ENCODE data around the gene STK11.

STK11 gene

DNA sequence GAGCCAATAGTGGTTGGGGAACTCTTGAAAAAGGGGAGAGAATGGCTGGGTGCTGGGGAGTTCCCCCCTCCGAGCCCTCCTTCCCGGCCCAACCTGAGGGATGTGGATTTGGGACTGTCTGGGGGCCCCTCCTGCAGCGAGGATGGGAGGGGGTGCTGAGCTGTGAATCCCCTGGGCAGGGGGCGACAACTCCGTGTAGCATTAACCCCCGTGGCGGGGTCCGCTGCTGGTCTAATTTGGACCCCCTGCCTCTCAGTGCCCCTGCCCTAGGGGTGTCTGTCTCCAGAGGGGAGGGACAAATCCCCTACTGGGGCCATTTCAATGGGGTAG lies 52.5 kb downstream of the STK11 start:
- Histone ChIP-seq H3K79me1 (ENCODE audit: low read depth, low read length) (peaks cover 32% of the 10 kb centered on the region), H3K23ac (ENCODE audit: low read depth, low read length, poor library complexity) (no peak overlapping the region), H2BK12ac (ENCODE audit: low read length) (no peak overlapping the region), H3K14ac (ENCODE audit: low read length) (no peak overlapping the region), H3K27me3 (ENCODE audit: control insufficient read depth in 3 of 3, insufficient read depth in 3 of 3, low read depth in 1 of 3, low read length in 3 of 3) (no peaks in the 10 kb centered on the region), H2BK120ac (ENCODE audit: low read depth, low read length) (no peak overlapping the region), H3K9me3 (replicated peaks in 1 of 2; ENCODE audit: control insufficient read depth in 2 of 2, insufficient read depth in 1 of 2, low read depth in 1 of 2, low read length in 2 of 2) (no peaks in the 10 kb centered on the region), H2BK15ac (ENCODE audit: low read length) (no peak overlapping the region), H3K4me1 (ENCODE audit: control insufficient read depth in 2 of 2, insufficient read depth in 1 of 2, low read depth in 1 of 2, low read length in 2 of 2) (peaks cover 36 to 53% of the 10 kb centered on the region in 2 donors), H3K36me3 (replicated peaks in 1 of 2; ENCODE audit: control insufficient read depth in 2 of 2, insufficient read depth in 2 of 2, low read length in 2 of 2) (peaks cover 42 to 63% of the 10 kb centered on the region in 2 donors), H3K4me2 (ENCODE audit: insufficient read depth, low read length, poor library complexity, severe bottlenecking) (no peak overlapping the region), H4K8ac (ENCODE audit: low read depth, low read length) (no peak overlapping the region), H3K4me3 (ENCODE audit: low read length in 2 of 2) (no peak overlapping the region), H4K91ac (ENCODE audit: low read depth, low read length, poor library complexity) (no peak overlapping the region), H2BK5ac (ENCODE audit: low read length) (no peak overlapping the region), H3K18ac (ENCODE audit: low read length) (no peak overlapping the region), H2AK5ac (ENCODE audit: low read depth, low read length) (no peak overlapping the region), H3K27ac (replicated peaks; ENCODE audit: low read length) (peak overlapping the region; percentile 56), H2AFZ (ENCODE audit: low read length) (no peak overlapping the region), H3K4ac (ENCODE audit: low read length) (no peak overlapping the region), H3K9ac (ENCODE audit: low read depth, low read length, poor library complexity) (no peak overlapping the region)
- no CpG with 5 or more reads among the region's 8 CpGs for WGBS, 2 donors (ENCODE audit: extremely low coverage in 2 of 2, insufficient read length in 2 of 2, insufficient replicate concordance in 1 of 2)
- no peak for DNase-seq (ENCODE audit: low spot score)

DNA sequence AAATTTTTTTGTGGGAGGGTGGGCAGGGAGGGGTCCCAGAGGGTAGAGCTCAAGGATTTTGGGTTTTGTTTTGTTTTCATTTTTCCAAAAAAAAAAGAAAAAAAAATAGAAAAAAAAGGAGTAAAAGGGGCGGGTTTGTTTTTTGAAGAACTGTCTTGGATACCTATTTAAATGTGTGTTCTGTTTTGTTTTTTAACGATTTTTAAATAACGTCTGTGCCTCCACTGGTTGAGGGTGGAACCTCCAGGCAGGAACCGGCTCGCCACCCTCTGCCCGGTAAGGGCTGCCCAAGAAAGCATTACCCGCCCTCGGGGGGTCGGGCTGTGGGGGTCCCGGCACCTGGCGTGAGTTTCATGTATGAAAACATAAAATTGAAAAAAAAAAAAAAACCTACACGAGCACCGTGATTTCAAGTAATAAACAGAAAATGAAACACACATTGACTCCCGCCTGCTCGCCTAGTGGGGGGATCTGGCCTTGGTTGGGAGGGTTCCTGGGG lies 53.2 kb downstream of the STK11 start:
- Histone ChIP-seq H2AK5ac (ENCODE audit: low read depth, low read length) (no peak overlapping the region), H3K79me1 (ENCODE audit: low read depth, low read length) (peaks cover 33% of the 10 kb centered on the region), H3K27ac (replicated peaks; ENCODE audit: low read length) (peak overlapping the region; percentile 66), H2BK5ac (ENCODE audit: low read length) (peak overlapping the region; percentile 83), H3K27me3 (ENCODE audit: control insufficient read depth in 3 of 3, insufficient read depth in 3 of 3, low read depth in 1 of 3, low read length in 3 of 3) (no peaks in the 10 kb centered on the region), H3K23ac (ENCODE audit: low read depth, low read length, poor library complexity) (peak overlapping the region; percentile 97), H4K8ac (ENCODE audit: low read depth, low read length) (no peak overlapping the region), H3K4me3 (ENCODE audit: low read length in 2 of 2) (no peak overlapping the region), H3K36me3 (replicated peaks in 1 of 2; ENCODE audit: control insufficient read depth in 2 of 2, insufficient read depth in 2 of 2, low read length in 2 of 2) (peaks cover 37 to 56% of the 10 kb centered on the region in 2 donors), H4K91ac (ENCODE audit: low read depth, low read length, poor library complexity) (no peak overlapping the region), H2AFZ (ENCODE audit: low read length) (no peak overlapping the region), H3K9ac (ENCODE audit: low read depth, low read length, poor library complexity) (no peak overlapping the region), H3K4ac (ENCODE audit: low read length) (no peak overlapping the region), H2BK120ac (ENCODE audit: low read depth, low read length) (no peak overlapping the region), H3K4me2 (ENCODE audit: insufficient read depth, low read length, poor library complexity, severe bottlenecking) (no peak overlapping the region), H2BK15ac (ENCODE audit: low read length) (peak overlapping the region; percentile 58), H3K14ac (ENCODE audit: low read length) (no peak overlapping the region), H3K4me1 (ENCODE audit: control insufficient read depth in 2 of 2, insufficient read depth in 1 of 2, low read depth in 1 of 2, low read length in 2 of 2) (peaks cover 39 to 52% of the 10 kb centered on the region in 2 donors), H3K9me3 (replicated peaks in 1 of 2; ENCODE audit: control insufficient read depth in 2 of 2, insufficient read depth in 1 of 2, low read depth in 1 of 2, low read length in 2 of 2) (no peaks in the 10 kb centered on the region), H2BK12ac (ENCODE audit: low read length) (no peak overlapping the region), H3K18ac (ENCODE audit: low read length) (no peak overlapping the region)
- WGBS, 2 donors (ENCODE audit: extremely low coverage in 2 of 2, insufficient read length in 2 of 2, insufficient replicate concordance in 1 of 2): no CpG with 5 or more reads among the region's 15 CpGs
- no peak for DNase-seq (ENCODE audit: low spot score)

DNA sequence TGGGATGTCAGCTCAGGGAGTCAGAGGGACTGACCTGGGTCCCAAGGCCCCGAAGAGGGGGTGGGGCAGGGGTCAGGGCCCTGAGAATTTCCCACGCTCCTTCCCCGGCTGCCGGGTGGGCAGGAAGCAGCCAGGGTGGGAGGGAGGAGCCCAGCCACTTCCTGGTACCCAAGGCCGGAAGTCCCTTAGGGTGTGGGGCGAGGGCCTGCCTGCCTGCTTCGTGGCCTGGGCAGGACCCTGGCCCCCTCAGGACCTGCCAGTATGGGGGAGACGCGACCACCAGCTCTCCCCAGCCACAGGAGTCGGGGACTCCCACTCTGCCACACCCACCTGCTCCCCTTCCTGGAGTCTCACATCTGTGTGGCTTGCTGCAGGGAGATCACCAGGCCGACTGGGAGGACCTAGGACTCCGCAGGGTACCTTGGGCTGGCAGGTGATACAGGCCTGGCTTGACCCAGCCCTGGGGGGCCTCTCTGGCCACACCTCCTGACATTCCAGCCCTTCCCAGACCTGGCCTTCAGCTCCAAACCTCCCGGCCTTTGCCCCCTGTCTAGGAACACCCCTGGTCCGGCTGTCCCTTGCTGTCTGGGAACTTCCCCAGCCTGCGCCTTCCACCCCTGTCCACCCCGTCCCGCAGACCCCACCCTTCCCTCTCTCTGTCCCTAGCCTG lies 53.8 kb downstream of the STK11 start:
- H3K27ac ChIP-seq (replicated peaks; ENCODE audit: low read length): peak overlapping the region; percentile 66
- peak overlapping the region; percentile 37 for H3K4ac ChIP-seq (ENCODE audit: low read length)
- peak overlapping the region; percentile 18 for H3K4me2 ChIP-seq (ENCODE audit: insufficient read depth, low read length, poor library complexity, severe bottlenecking)
- H4K8ac ChIP-seq (ENCODE audit: low read depth, low read length): peak overlapping the region; percentile 23
- H4K91ac ChIP-seq (ENCODE audit: low read depth, low read length, poor library complexity): no peak overlapping the region
- H3K9me3 ChIP-seq (replicated peaks in 1 of 2; ENCODE audit: control insufficient read depth in 2 of 2, insufficient read depth in 1 of 2, low read depth in 1 of 2, low read length in 2 of 2): no peaks in the 10 kb centered on the region
- DNase-seq (ENCODE audit: low spot score): no peak
- H3K9ac ChIP-seq (ENCODE audit: low read depth, low read length, poor library complexity): peak overlapping the region; percentile 77
- H3K27me3 ChIP-seq (ENCODE audit: control insufficient read depth in 3 of 3, insufficient read depth in 3 of 3, low read depth in 1 of 3, low read length in 3 of 3): no peaks in the 10 kb centered on the region
- H3K36me3 ChIP-seq (replicated peaks in 1 of 2; ENCODE audit: control insufficient read depth in 2 of 2, insufficient read depth in 2 of 2, low read length in 2 of 2): peaks cover 31 to 50% of the 10 kb centered on the region in 2 donors
- peak overlapping the region; percentile 83 for H2BK5ac ChIP-seq (ENCODE audit: low read length)
- no peak overlapping the region for H2AFZ ChIP-seq (ENCODE audit: low read length)
- peak overlapping the region; percentile 98 for H2BK12ac ChIP-seq (ENCODE audit: low read length)
- no peak overlapping the region for H3K14ac ChIP-seq (ENCODE audit: low read length)
- no peak overlapping the region for H3K4me3 ChIP-seq (ENCODE audit: low read length in 2 of 2)
- no CpG with 5 or more reads among the region's 17 CpGs for WGBS, 2 donors (ENCODE audit: extremely low coverage in 2 of 2, insufficient read length in 2 of 2, insufficient replicate concordance in 1 of 2)
- peaks cover 30% of the 10 kb centered on the region for H3K79me1 ChIP-seq (ENCODE audit: low read depth, low read length)
- peak overlapping the region; percentile 58 for H2BK15ac ChIP-seq (ENCODE audit: low read length)
- H3K4me1 ChIP-seq (ENCODE audit: control insufficient read depth in 2 of 2, insufficient read depth in 1 of 2, low read depth in 1 of 2, low read length in 2 of 2): peaks cover 39 to 53% of the 10 kb centered on the region in 2 donors
- H3K23ac ChIP-seq (ENCODE audit: low read depth, low read length, poor library complexity): peak overlapping the region; percentile 97
- H2BK120ac ChIP-seq (ENCODE audit: low read depth, low read length): peak overlapping the region; percentile 96
- peak overlapping the region; percentile 90 for H2AK5ac ChIP-seq (ENCODE audit: low read depth, low read length)
- H3K18ac ChIP-seq (ENCODE audit: low read length): peak overlapping the region; percentile 90

DNA sequence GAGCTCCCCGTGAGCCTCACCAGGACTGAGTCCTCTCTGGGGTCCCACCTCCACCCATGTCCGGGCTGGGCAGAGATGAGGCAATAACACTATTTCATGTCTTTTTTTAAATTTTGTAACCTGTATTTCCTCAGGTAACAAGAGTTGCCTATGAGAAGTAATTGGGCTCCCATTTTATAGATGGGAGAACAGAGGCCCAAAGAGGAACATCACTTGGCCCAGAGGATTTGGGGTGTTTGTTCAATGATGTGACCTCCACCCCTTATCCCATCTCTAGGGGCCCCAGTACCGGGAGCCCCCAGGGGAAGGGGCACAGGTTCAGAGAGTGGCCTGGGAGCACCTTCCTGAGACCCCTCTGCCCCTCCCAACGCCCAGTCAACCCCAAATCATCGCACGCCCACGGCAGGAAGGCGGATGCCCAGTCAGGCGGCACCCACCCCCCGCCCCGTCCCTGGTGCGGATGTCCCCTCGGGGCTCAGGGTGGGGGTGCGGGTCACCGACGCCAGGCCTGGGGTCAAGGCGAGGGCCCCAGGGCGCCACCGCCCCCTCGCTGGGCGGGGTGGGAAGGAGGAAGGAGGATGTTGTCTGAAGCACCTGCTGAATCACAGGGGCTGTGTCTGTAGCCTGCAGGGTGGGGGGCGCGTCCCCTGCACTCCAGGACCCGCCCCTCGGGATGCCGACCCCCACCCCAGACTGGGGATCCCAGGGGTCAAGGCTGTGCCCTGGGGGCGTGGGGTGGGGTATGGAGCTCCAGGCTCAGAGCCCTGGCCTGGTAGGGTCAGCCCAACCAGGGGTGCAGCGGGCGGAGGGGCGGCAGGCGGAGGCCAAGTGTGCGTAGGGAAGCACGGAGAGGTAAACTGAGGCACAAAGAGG lies 54.5 kb downstream of the STK11 start:
- Histone ChIP-seq H3K14ac (ENCODE audit: low read length) (peak overlapping the region; percentile 56), H3K18ac (ENCODE audit: low read length) (peak overlapping the region; percentile 98), H3K23ac (ENCODE audit: low read depth, low read length, poor library complexity) (peak overlapping the region; percentile 97), H2BK120ac (ENCODE audit: low read depth, low read length) (peak overlapping the region; percentile 96), H3K4me1 (ENCODE audit: control insufficient read depth in 2 of 2, insufficient read depth in 1 of 2, low read depth in 1 of 2, low read length in 2 of 2) (peaks cover 46 to 58% of the 10 kb centered on the region in 2 donors), H3K27me3 (ENCODE audit: control insufficient read depth in 3 of 3, insufficient read depth in 3 of 3, low read depth in 1 of 3, low read length in 3 of 3) (no peaks in the 10 kb centered on the region), H2AK5ac (ENCODE audit: low read depth, low read length) (peak overlapping the region; percentile 98), H2BK5ac (ENCODE audit: low read length) (peak overlapping the region; percentile 83), H3K9ac (ENCODE audit: low read depth, low read length, poor library complexity) (no peak overlapping the region), H3K4me2 (ENCODE audit: insufficient read depth, low read length, poor library complexity, severe bottlenecking) (peak overlapping the region; percentile 91), H3K79me1 (ENCODE audit: low read depth, low read length) (peaks cover 27% of the 10 kb centered on the region), H3K4ac (ENCODE audit: low read length) (peak overlapping the region; percentile 89), H3K4me3 (ENCODE audit: low read length in 2 of 2) (peak overlapping the region in 1 of 2 donors; percentile 61), H4K8ac (ENCODE audit: low read depth, low read length) (peak overlapping the region; percentile 92), H3K9me3 (replicated peaks in 1 of 2; ENCODE audit: control insufficient read depth in 2 of 2, insufficient read depth in 1 of 2, low read depth in 1 of 2, low read length in 2 of 2) (no peaks in the 10 kb centered on the region), H3K36me3 (replicated peaks in 1 of 2; ENCODE audit: control insufficient read depth in 2 of 2, insufficient read depth in 2 of 2, low read length in 2 of 2) (peaks cover 25 to 43% of the 10 kb centered on the region in 2 donors), H2AFZ (ENCODE audit: low read length) (no peak overlapping the region), H4K91ac (ENCODE audit: low read depth, low read length, poor library complexity) (peak overlapping the region; percentile 30), H2BK15ac (ENCODE audit: low read length) (peak overlapping the region; percentile 97), H2BK12ac (ENCODE audit: low read length) (peak overlapping the region; percentile 98), H3K27ac (replicated peaks; ENCODE audit: low read length) (peak overlapping the region; percentile 66)
- DNase-seq (ENCODE audit: low spot score): no peak
- WGBS, 2 donors (ENCODE audit: extremely low coverage in 2 of 2, insufficient read length in 2 of 2, insufficient replicate concordance in 1 of 2): no CpG with 5 or more reads among the region's 33 CpGs

All from neuronal stem cell (in vitro differentiated cells).